Fibroblast of the aortic adventitia (primary cell): Measurements from ENCODE around the gene ADGRF3. TPM values are rescaled to one million over a fixed set of nuclear protein-coding genes. Genes with fewer than 3 reads are reported as not detected.
"Not testable (repeated sequence)": the region's sequence is repeated elsewhere in the genome, so short reads cannot be mapped to it uniquely, and the experiment has no call there.

ENCODE experiments used
- DNase-seq: peaks from one replicate; pipeline ENCODE4 v3.0.0-alpha.2; 2010; ENCODE audit warnings: low read depth
- H3K4me3 ChIP-seq: 2 replicates; pipeline ENCODE4 v1.5.1; 2011; ENCODE audit warnings: low read depth, mild to moderate bottlenecking, control low read depth, low read length, moderate library complexity
- total RNA-seq: library from RNA; depleted of rRNA; stranded (reverse); fragments of >200 nt; gene quantifications from 2 replicates; pipeline ENCODE4 v1.2.3, GENCODE V29; 2012; ENCODE audit warnings: low replicate concordance
- TF ChIP-seq, protein P1 (sequence below): IDR thresholded peaks from 2 replicates; pipeline ENCODE4 v1.5.1; 2011; ENCODE audit warnings: mild to moderate bottlenecking, low read length, control low read depth, inconsistent platforms; ENCODE audit not compliant: insufficient read depth

ADGRF3 gene
- total RNA-seq, 1 donor = 0.09 TPM

DNA sequence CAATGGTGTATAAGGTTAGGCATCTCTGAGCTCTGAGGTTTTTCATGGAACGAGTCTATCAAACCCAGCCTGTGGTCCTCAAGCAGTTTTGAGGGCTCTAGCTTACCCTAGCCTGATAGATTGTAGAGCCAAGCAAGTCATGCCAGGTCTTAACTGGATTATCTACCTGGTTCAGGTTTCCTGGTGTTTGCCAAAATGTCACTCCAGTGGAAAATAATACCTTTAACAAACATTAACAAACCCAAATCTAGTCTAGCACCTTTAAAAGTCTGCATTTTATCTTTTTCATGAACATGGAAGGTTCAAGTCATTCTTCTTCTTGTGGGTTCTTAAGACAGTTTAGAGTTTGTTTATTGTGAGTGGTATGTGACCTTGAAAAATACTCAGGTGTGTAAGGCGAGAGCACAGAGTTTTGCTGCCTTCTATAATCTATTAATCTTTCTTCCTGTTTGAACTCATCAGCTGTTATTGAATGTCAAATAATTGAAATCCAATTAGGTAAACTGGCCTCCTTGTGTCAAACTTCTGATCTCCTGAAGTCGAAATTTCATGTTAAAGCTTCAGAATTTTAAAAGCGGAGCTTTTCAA lies 13.4 kb upstream of the ADGRF3 start:
- DNase-seq = no peak
- TF ChIP-seq, protein P1, sequence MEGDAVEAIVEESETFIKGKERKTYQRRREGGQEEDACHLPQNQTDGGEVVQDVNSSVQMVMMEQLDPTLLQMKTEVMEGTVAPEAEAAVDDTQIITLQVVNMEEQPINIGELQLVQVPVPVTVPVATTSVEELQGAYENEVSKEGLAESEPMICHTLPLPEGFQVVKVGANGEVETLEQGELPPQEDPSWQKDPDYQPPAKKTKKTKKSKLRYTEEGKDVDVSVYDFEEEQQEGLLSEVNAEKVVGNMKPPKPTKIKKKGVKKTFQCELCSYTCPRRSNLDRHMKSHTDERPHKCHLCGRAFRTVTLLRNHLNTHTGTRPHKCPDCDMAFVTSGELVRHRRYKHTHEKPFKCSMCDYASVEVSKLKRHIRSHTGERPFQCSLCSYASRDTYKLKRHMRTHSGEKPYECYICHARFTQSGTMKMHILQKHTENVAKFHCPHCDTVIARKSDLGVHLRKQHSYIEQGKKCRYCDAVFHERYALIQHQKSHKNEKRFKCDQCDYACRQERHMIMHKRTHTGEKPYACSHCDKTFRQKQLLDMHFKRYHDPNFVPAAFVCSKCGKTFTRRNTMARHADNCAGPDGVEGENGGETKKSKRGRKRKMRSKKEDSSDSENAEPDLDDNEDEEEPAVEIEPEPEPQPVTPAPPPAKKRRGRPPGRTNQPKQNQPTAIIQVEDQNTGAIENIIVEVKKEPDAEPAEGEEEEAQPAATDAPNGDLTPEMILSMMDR = no peak
- no peak overlapping the region for H3K4me3 ChIP-seq

DNA sequence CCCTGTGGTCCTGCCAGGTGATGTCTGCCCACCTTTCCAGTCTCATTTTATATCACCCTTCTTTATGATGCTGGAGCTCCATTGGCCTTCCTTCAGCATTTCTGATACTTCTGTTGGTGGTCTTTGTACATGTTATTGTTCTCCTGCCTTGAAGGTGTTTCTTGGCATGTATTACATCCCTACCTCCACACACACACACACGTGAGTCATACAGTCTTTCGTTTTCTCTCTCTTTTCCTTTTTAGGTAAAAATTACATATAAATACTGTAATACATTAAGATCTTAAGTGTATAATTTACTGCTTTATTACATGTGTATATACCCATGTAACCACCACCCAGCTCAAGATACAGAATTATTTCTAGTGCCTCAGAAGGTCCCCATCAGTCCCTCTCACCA lies 10.2 kb upstream of the ADGRF3 start:
- DNase-seq = no peak

DNA sequence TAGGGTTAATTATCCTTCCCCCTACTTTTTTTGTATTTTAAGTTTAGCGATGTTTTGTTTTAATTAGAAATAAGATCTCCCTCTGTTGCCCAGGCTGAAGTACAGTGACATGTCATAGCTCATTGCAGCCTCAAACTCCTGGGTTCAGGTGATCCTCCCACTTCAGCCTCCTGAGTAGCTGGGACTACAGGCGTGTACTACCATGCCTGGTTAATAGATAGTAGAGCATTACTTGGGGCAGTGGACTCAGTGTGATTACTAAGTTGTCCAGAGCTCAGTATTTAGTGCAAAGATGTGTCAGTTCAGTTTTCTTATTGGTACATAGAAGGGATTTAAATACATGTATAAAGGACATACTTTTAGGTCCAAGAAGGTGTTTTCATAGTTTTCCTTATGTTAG lies 9.5 kb upstream of the ADGRF3 start:
- no peak overlapping the region for H3K4me3 ChIP-seq
- DNase-seq = no peak
- TF ChIP-seq, protein P1 = no peak

More for the DNA sequence above, 10.2 kb upstream of the ADGRF3 start:
- TF ChIP-seq, protein P1 = no peak
- no peak overlapping the region for H3K4me3 ChIP-seq

DNA sequence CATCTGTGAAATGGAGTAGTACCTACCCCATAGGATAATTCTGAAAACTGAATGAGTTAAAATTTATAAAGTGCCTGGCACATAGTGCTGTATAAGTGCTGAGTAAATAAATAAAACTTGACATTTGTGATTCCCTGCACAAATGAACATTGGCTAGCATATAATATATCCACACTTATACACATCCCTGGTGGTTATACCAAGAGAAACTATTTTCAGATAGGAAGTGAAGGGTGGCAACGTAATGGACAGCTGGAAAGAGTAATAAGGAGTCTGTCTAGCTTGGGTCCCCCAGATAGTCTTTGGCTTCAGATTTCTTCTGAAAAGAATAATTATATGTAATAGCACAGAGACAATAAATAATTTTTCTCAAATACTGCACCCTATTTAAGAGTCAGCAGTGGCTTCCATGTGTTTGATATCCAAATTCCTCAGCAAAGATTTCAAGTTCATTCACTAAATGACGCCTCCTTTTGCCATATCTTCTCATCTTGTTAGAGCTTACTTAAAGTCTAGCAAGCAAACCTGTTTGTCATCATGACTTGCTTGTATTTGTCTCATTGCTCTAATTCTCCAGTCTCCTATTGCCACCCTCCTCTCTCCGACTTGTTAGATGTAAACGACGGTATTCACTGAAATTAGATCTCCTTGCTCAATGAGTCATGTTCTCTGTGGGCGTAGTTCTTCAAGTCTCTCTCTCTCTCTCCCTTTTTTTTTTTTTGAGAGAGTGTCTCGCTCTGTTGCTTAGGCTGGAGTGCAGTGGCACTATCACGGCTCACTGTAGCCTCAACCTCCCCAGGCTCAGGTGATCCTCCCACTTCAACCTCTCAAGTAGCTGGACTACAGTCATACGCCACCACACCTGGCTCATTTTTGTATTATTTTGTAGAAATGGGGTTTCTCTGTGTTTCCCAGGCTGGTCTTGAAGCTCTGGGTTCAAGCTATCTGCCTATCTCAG lies 8.7 kb upstream of the ADGRF3 start:
- peak; percentile 86 for DNase-seq
- TF ChIP-seq, protein P1 = no peak
- H3K4me3 ChIP-seq = no peak overlapping the region

DNA sequence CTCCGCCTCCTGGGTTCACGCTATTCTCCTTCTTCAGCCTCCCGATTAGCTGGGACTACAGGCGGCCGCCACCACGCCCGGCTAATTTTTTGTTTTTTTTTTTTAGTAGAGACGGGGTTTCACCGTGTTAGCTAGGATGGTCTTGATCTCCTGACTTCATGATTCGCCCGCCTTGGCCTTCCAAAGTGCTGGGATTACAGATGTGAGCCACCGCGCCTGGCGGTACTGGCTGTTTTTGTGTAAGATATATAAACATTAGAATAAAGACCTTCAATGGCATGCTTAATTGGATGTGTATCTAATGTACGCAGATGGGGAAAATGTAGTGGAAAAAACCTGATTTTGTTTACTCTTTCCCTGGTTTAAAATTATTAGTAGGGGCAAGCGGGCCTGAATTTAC lies 7.9 kb upstream of the ADGRF3 start:
- not testable (repeated sequence) for DNase-seq, H3K4me3 ChIP-seq

DNA sequence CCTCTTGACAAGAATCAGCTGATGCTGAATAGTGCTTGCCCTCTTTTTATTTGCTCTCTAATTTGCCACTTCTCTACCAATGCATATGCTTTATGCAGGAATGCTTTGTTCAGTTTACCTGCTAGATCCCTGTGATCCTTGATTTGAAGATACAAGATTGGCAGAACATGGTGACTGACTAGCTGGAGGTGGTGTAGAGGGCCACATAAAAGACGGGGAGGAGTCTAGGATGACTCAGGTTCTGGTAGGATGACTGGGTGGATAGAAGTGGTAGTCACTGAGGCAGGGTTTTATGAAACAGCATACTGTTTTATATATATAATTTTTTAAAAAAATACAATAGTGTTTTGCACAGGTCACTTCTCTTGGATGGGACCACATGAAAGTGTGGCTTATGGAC lies 6.3 kb upstream of the ADGRF3 start:
- peak; percentile 9 for DNase-seq
- TF ChIP-seq, protein P1 = no peak
- H3K4me3 ChIP-seq = no peak overlapping the region

GRCh38 chr2:26351375-26352090 lies 4.9 kb upstream of the ADGRF3 start:
- TF ChIP-seq, protein P1 = no peak
- H3K4me3 ChIP-seq = no peak overlapping the region
- no peak for DNase-seq
